HepG2 (cell line): ENCODE data around the gene CAMK1D. TPM values are rescaled to one million over a fixed set of nuclear protein-coding genes. Genes with fewer than 3 reads are reported as not detected.

Experiments used
- ATAC-seq: fragments of 200-7000 bp; cut with Tn5 transposase; 3 replicates; pipeline ENCODE4 v1.9.1; 2020; ENCODE audit warnings: mild to moderate bottlenecking, moderate library complexity
- BruUV-seq: library from RNA; stranded (reverse); fragments of 400-500 nt; replicated peaks from 2 replicates; lab custom pipeline; 2021; lab: Mats Ljungman, UMichigan
- CTCF ChIA-PET: fragments of 300-600 bp; formaldehyde crosslinking; extraction: SDS; loops from one replicate; lab custom pipeline; 2021; ENCODE audit warnings: low total read pairs, inconsistent platforms, low intra/inter-chr PET ratio; lab: Yijun Ruan, JAX
- POLR2A ChIA-PET: fragments of 350-600 bp; sonication (Branson Sonifier 250); formaldehyde crosslinking; loops from one replicate; lab custom pipeline; 2020; ENCODE audit warnings: antibody characterized with exemption, inconsistent platforms; lab: Yijun Ruan, JAX
- DNase-seq: peaks from one replicate; pipeline ENCODE4 v3.0.0-alpha.2; 2015; ENCODE audit warnings: low spot score
- FAIRE-seq: peaks from 3 replicates; lab custom pipeline; 2011; peaks lifted over from hg19 to GRCh38; lab: Jason Lieb, UNC
- H2AFZ ChIP-seq: one replicate; pipeline ENCODE4 v1.6.1; 2011; ENCODE audit warnings: low read length, inconsistent platforms
- H3K27ac ChIP-seq: fragments of 300-600 bp; 3 replicates; pipeline ENCODE4 v1.8.0; 2011; ENCODE audit warnings: mixed run types, mild to moderate bottlenecking, mixed read lengths, low read length, inconsistent platforms; ENCODE audit not compliant: insufficient read depth; ENCODE audit errors: extremely low read length
- H3K27me3 ChIP-seq, 2 experiments: fragments of 200-600 bp in 1 of 2; 2 replicates in 1 of 2; 3 replicates in 1 of 2; pipeline versions ENCODE4 v1.6.0 to v1.8.0; 2011; ENCODE audit warnings: low read length in 2 of 2, mild to moderate bottlenecking in 2 of 2, moderate library complexity in 2 of 2, inconsistent platforms in 1 of 2; ENCODE audit not compliant: insufficient read depth in 2 of 2, control insufficient read depth in 1 of 2
- H3K36me3 ChIP-seq, 2 experiments: fragments of 200-600 bp in 1 of 2; replicated peaks in 1 of 2; 2 replicates in 1 of 2; 3 replicates in 1 of 2; pipeline versions ENCODE4 v1.5.1 to v1.8.0; 2011; ENCODE audit warnings: low read length in 2 of 2, inconsistent platforms in 1 of 2; ENCODE audit not compliant: insufficient read depth in 2 of 2, control insufficient read depth in 1 of 2
- H3K4me1 ChIP-seq: 2 replicates; pipeline ENCODE4 v1.5.1; 2012; ENCODE audit warnings: low read length, inconsistent platforms; ENCODE audit not compliant: insufficient read depth
- H3K4me2 ChIP-seq: 2 replicates; pipeline ENCODE4 v1.6.0; 2011; ENCODE audit warnings: low read depth, low read length, inconsistent platforms
- H3K4me3 ChIP-seq, 3 experiments: fragments of 200-600 bp in 1 of 3; sonication (generic), shearing (Covaris generic) in 1 of 3; replicated peaks in 1 of 3; 2 replicates each; pipeline ENCODE4 v1.5.1; 2011 to 2016; ENCODE audit warnings: low read length in 3 of 3, inconsistent platforms in 2 of 3, low read depth in 2 of 3, mild to moderate bottlenecking in 2 of 3, control low read depth in 1 of 3, mixed read lengths in 1 of 3; ENCODE audit not compliant: insufficient read depth in 1 of 3
- H3K79me2 ChIP-seq: one replicate; pipeline ENCODE4 v1.6.1; 2011; ENCODE audit warnings: low read length, inconsistent platforms; ENCODE audit not compliant: insufficient read depth
- H3K9ac ChIP-seq: 2 replicates; pipeline ENCODE4 v1.6.0; 2011; ENCODE audit warnings: mild to moderate bottlenecking, low read depth, low read length, inconsistent platforms; ENCODE audit not compliant: insufficient read depth
- H3K9me3 ChIP-seq: 2 replicates; pipeline ENCODE4 v1.5.1; 2012; ENCODE audit warnings: mild to moderate bottlenecking, low read length
- H4K20me1 ChIP-seq: 2 replicates; pipeline ENCODE4 v1.6.0; 2011; ENCODE audit warnings: inconsistent platforms, mild to moderate bottlenecking, low read length, moderate library complexity; ENCODE audit not compliant: insufficient read depth
- ETV5 ChIP-seq: IDR thresholded peaks from 2 replicates; pipeline ENCODE4 v1.6.1; 2018; ENCODE audit warnings: missing biosample characterization, missing genetic modification reagents, inconsistent platforms, borderline replicate concordance
- FIP1L1 ChIP-seq: fragments of 200-400 bp; formaldehyde crosslinking; IDR thresholded peaks from 2 replicates; pipeline ENCODE4 v1.6.1; 2018; ENCODE audit warnings: low read depth, mild to moderate bottlenecking, low read length, moderate library complexity, borderline replicate concordance; ENCODE audit not compliant: insufficient read depth
- HCFC1 ChIP-seq: fragments of 150-350 bp; IDR thresholded peaks from 2 replicates; pipeline ENCODE4 v1.6.1; 2014; ENCODE audit warnings: low read depth, low read length
- THAP11 ChIP-seq: IDR thresholded peaks from 2 replicates; pipeline ENCODE4 v1.6.1; 2016; ENCODE audit warnings: missing biosample characterization, missing genetic modification reagents
- ZFP41 ChIP-seq: sonication (generic); formaldehyde crosslinking; IDR thresholded peaks from 2 replicates; pipeline ENCODE4 v1.4.0; 2020; ENCODE audit warnings: mild to moderate bottlenecking, missing genetic modification reagents, borderline replicate concordance
- ZKSCAN8 ChIP-seq: IDR thresholded peaks from 2 replicates; pipeline ENCODE4 v1.6.1; 2016; ENCODE audit warnings: borderline replicate concordance, missing genetic modification reagents, missing compliant biosample characterization
- ZNF589 ChIP-seq: sonication (generic); formaldehyde crosslinking; conservative IDR thresholded peaks from 2 replicates; pipeline ENCODE4 v1.8.0; 2022; ENCODE audit warnings: mild to moderate bottlenecking, moderate library complexity, missing genetic modification reagents
- WGBS: methylation state at CpG from one replicate; pipeline ENCODE4 v1.1.6; 2017; ENCODE audit warnings: low lambda C conversion rate; 5-methylcytosine and 5-hydroxymethylcytosine counted together
- in situ Hi-C: cut with HindIII; loops from 2 replicates; pipeline ENCODE4 v1.10.0; 2017; ENCODE audit warnings: low pct_unique_long_range_greater_than_20kb; ENCODE audit not compliant: extremely low pct_ligation_motif_present
- intact Hi-C: fragments of 100-400 bp; cut with micrococcal nuclease; formaldehyde crosslinking; loops from one replicate; pipeline ENCODE4 v1.10.0; 2022; ENCODE audit not compliant: unreplicated experiment
- polyA plus RNA-seq, 8 experiments: library from polyadenylated mRNA; depleted of rRNA in 3 of 8; stranded (reverse) in 7 of 8; unstranded in 1 of 8; fragments of >200 nt; fragmentation: Illumina TruSeq in 4 of 8; extraction: Trizol in 4 of 8; gene quantifications; 2 replicates each; pipeline versions ENCODE4 v1.2.1 to v1.2.3, GENCODE V29; 2011 to 2016; ENCODE audit warnings: low read depth in 4 of 8, missing spikeins in 1 of 8, mixed read lengths in 1 of 8; ENCODE audit not compliant: insufficient read depth in 1 of 8
- total RNA-seq, 5 experiments: library from RNA; depleted of rRNA; stranded (reverse); fragments of >200 nt; fragmentation: Illumina TruSeq; extraction: Trizol; gene quantifications; 2 replicates each; pipeline ENCODE4 v1.2.3, GENCODE V29; 2016; ENCODE audit warnings: low read depth in 1 of 5
- TF ChIP-seq, protein P1 (sequence below): sonication (generic); formaldehyde crosslinking; conservative IDR thresholded peaks from 2 replicates; pipeline ENCODE4 v1.8.0; 2022; ENCODE audit warnings: mild to moderate bottlenecking, moderate library complexity, missing genetic modification reagents
- TF ChIP-seq, protein P2 (sequence below): sonication (generic); formaldehyde crosslinking; IDR thresholded peaks from 2 replicates; pipeline ENCODE4 v1.4.0; 2020; ENCODE audit warnings: missing genetic modification reagents

CAMK1D gene
- total and polyA plus RNA-seq, 2 of the 13 experiments (the other 11 are each of a cell fraction or from before 2014, with no cell fraction given): under 0.01 TPM; not detected in 1

DNA sequence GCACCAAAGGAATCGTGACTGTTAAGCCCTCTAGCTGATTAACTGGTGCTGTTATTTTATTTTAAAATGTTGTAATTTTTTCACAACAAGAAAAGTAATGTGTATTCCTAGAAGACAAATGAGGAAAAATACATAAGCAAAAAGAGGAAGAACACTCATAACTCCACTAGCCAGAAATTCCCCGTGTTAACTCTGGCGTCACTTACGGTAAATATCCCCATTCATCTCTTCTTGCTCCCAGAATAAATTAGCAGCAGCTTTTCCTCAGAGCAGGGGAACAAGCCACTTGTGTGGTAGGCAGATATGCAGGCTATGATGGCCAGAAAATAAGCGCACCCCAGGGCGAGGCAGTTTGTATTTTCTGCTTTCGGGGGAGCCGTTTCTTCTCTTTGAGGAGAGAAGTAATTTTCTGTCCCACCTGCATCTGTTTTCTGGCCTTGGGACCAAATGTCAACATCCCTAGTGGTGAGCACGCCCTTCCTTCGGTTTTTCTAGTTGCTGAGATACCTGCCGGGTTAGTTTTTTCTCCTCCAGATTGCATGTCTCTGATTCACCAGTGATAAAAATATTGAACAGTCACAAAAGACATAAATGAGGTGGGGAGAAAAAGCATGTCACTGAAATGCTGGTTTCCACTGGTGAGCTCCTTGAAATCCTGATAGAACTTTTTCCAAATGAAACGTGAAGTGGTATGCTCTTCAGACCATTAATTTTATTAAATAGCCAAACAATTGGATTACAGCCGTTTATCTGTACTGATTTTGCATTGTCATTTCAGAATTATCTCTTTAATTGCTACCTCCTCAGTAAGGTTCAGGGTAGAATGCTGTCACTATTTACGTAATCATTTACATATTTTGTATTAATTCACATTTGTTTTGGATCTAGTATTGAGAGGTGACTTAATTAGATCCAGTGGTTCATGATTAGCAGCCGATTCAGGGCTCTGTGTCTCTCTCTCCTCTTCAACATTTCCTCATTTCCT is 268.1 kb downstream of the CAMK1D start:
- H3K36me3 ChIP-seq: no peaks in the 10 kb centered on the region
- no peak for ATAC-seq
- H3K4me1 ChIP-seq: no peaks in the 10 kb centered on the region
- ChIA-PET CTCF (no interaction called here), POLR2A (no interaction called here)
- no peak overlapping the region for H3K4me3 ChIP-seq
- H3K27ac ChIP-seq: no peak overlapping the region
- peaks cover 0 to 4% of the 10 kb centered on the region in 2 experiments; a peak in 2 of 5 replicates for H3K27me3 ChIP-seq
- no peak for DNase-seq
- no peak overlapping the region for H3K9ac ChIP-seq
- H3K9me3 ChIP-seq: no peaks in the 10 kb centered on the region
- no TSS peak for BruUV-seq
- H3K4me2 ChIP-seq: no peak overlapping the region
- in situ Hi-C loops (no loop called here), intact Hi-C loops (no loop called here)
- no peak overlapping the region for H2AFZ ChIP-seq
- H4K20me1 ChIP-seq: no peaks in the 10 kb centered on the region
- no peak for FAIRE-seq
- 27% methylated on average over 15 of the region's 15 CpGs for WGBS
- no peaks in the 10 kb centered on the region for H3K79me2 ChIP-seq
- no peak for TF ChIP-seq THAP11 (CRISPR knock-in tag)
- TF ChIP-seq ZKSCAN8 (CRISPR knock-in tag): no peak
- TF ChIP-seq, protein P1, sequence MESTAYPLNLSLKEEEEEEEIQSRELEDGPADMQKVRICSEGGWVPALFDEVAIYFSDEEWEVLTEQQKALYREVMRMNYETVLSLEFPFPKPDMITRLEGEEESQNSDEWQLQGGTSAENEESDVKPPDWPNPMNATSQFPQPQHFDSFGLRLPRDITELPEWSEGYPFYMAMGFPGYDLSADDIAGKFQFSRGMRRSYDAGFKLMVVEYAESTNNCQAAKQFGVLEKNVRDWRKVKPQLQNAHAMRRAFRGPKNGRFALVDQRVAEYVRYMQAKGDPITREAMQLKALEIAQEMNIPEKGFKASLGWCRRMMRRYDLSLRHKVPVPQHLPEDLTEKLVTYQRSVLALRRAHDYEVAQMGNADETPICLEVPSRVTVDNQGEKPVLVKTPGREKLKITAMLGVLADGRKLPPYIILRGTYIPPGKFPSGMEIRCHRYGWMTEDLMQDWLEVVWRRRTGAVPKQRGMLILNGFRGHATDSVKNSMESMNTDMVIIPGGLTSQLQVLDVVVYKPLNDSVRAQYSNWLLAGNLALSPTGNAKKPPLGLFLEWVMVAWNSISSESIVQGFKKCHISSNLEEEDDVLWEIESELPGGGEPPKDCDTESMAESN: no peak
- TF ChIP-seq, protein P2, sequence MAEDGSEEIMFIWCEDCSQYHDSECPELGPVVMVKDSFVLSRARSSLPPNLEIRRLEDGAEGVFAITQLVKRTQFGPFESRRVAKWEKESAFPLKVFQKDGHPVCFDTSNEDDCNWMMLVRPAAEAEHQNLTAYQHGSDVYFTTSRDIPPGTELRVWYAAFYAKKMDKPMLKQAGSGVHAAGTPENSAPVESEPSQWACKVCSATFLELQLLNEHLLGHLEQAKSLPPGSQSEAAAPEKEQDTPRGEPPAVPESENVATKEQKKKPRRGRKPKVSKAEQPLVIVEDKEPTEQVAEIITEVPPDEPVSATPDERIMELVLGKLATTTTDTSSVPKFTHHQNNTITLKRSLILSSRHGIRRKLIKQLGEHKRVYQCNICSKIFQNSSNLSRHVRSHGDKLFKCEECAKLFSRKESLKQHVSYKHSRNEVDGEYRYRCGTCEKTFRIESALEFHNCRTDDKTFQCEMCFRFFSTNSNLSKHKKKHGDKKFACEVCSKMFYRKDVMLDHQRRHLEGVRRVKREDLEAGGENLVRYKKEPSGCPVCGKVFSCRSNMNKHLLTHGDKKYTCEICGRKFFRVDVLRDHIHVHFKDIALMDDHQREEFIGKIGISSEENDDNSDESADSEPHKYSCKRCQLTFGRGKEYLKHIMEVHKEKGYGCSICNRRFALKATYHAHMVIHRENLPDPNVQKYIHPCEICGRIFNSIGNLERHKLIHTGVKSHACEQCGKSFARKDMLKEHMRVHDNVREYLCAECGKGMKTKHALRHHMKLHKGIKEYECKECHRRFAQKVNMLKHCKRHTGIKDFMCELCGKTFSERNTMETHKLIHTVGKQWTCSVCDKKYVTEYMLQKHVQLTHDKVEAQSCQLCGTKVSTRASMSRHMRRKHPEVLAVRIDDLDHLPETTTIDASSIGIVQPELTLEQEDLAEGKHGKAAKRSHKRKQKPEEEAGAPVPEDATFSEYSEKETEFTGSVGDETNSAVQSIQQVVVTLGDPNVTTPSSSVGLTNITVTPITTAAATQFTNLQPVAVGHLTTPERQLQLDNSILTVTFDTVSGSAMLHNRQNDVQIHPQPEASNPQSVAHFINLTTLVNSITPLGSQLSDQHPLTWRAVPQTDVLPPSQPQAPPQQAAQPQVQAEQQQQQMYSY (CRISPR knock-in tag): no peak
- TF ChIP-seq HCFC1: no peak
- TF ChIP-seq ZFP41 (CRISPR knock-in tag): no peak
- no peak for TF ChIP-seq FIP1L1
- TF ChIP-seq ZNF589 (CRISPR knock-in tag): no peak
- no peak for TF ChIP-seq ETV5 (CRISPR knock-in tag)
